SK-N-SH (cell line): Measurements from ENCODE around the gene PHPT1. TPM values are rescaled to one million over a fixed set of nuclear protein-coding genes. Genes with fewer than 3 reads are reported as not detected.

Source experiments
- CTCF ChIA-PET: fragments of 300-600, 350-600 bp; formaldehyde crosslinking; extraction: SDS; loops from one replicate; lab custom pipeline; 2021; lab: Yijun Ruan, JAX
- POLR2A ChIA-PET: fragments of 350-600 bp; sonication (Branson Sonifier 250); formaldehyde crosslinking; extraction: SDS; loops from one replicate; lab custom pipeline; 2020; ENCODE audit warnings: antibody characterized with exemption, inconsistent platforms; lab: Yijun Ruan, JAX
- DNase-seq: peaks from one replicate; pipeline ENCODE4 v3.0.0; 2012
- H2AFZ ChIP-seq: fragments of 200-600 bp; sonication (generic); 2 replicates; pipeline ENCODE4 v1.8.1; 2016; ENCODE audit warnings: antibody characterized with exemption, mild to moderate bottlenecking, low read depth
- H3F3A ChIP-seq: fragments of 200-600 bp; sonication (generic); replicated peaks from 2 replicates; pipeline ENCODE3; 2016; ENCODE audit warnings: antibody characterized with exemption, mild to moderate bottlenecking; ENCODE audit not compliant: insufficient read depth
- H3K27ac ChIP-seq, 2 experiments: fragments of 200-500 bp in 1 of 2; fragments of 200-600 bp in 1 of 2; sonication (Bioruptor generic) in 1 of 2; sonication (generic), shearing (Covaris generic) in 1 of 2; 2 replicates each; pipeline versions ENCODE4 v1.5.1 to v1.6.1; 2014 to 2016; ENCODE audit warnings: low read depth in 2 of 2, inconsistent platforms in 1 of 2, low read length in 1 of 2, mild to moderate bottlenecking in 1 of 2, mixed read lengths in 1 of 2
- H3K27me3 ChIP-seq: fragments of 200-600 bp; sonication (generic), shearing (Covaris generic); 2 replicates; pipeline ENCODE4 v1.6.1; 2016; ENCODE audit warnings: mixed run types; ENCODE audit not compliant: insufficient read depth
- H3K36me3 ChIP-seq, 2 experiments: fragments of 200-500 bp in 1 of 2; fragments of 200-600 bp in 1 of 2; sonication (Bioruptor generic) in 1 of 2; sonication (generic) in 1 of 2; replicated peaks in 1 of 2; 2 replicates each; pipeline versions ENCODE3 to v1.5.1; 2014 to 2016; ENCODE audit warnings: low read length in 1 of 2, mild to moderate bottlenecking in 1 of 2; ENCODE audit not compliant: insufficient read depth in 2 of 2, control insufficient read depth in 1 of 2
- H3K4me1 ChIP-seq, 2 experiments: fragments of 200-500 bp in 1 of 2; fragments of 200-600 bp in 1 of 2; sonication (Bioruptor generic) in 1 of 2; sonication (generic), shearing (Covaris generic) in 1 of 2; 2 replicates each; pipeline versions ENCODE4 v1.5.1 to v1.6.1; 2014 to 2016; ENCODE audit warnings: low read depth in 1 of 2, low read length in 1 of 2, mixed run types in 1 of 2; ENCODE audit not compliant: insufficient read depth in 2 of 2, control insufficient read depth in 1 of 2
- H3K4me2 ChIP-seq: fragments of 200-600 bp; sonication (generic), shearing (Covaris generic); 2 replicates; pipeline ENCODE4 v1.6.1; 2017; ENCODE audit warnings: mixed run types
- H3K4me3 ChIP-seq, 2 experiments: fragments of 200-500 bp in 1 of 2; fragments of 200-600 bp in 1 of 2; sonication (Bioruptor generic) in 1 of 2; sonication (generic), shearing (Covaris generic) in 1 of 2; 2 replicates each; pipeline versions ENCODE4 v1.5.1 to v1.8.1; 2014 to 2016; ENCODE audit warnings: low read depth in 2 of 2, inconsistent platforms in 1 of 2, low read length in 1 of 2, mild to moderate bottlenecking in 1 of 2, mixed read lengths in 1 of 2, moderate library complexity in 1 of 2
- H3K79me2 ChIP-seq: fragments of 200-600 bp; sonication (generic); 2 replicates; pipeline ENCODE4 v1.8.1; 2017; ENCODE audit warnings: mild to moderate bottlenecking; ENCODE audit not compliant: insufficient read depth
- H3K9ac ChIP-seq: fragments of 200-600 bp; sonication (generic); 2 replicates; pipeline ENCODE4 v1.6.1; 2017; ENCODE audit warnings: mixed run types
- H3K9me2 ChIP-seq: fragments of 200-600 bp; sonication (generic); 2 replicates; pipeline ENCODE4 v1.6.1; 2017; ENCODE audit warnings: mixed run types
- H3K9me3 ChIP-seq: fragments of 200-600 bp; sonication (generic); 2 replicates; pipeline ENCODE4 v1.6.1; 2017; ENCODE audit warnings: mixed run types, mild to moderate bottlenecking, moderate library complexity
- H4K20me1 ChIP-seq: fragments of 200-600 bp; sonication (generic); 2 replicates; pipeline ENCODE4 v1.6.1; 2017; ENCODE audit warnings: mild to moderate bottlenecking, mixed run types; ENCODE audit not compliant: insufficient read depth
- EP300 ChIP-seq, 2 experiments: IDR thresholded peaks; 2 replicates each; pipeline versions ENCODE4 v1.4.0 to v1.6.1; 2012; ENCODE audit warnings: borderline replicate concordance in 1 of 2, low read depth in 1 of 2, low read length in 1 of 2
- FOXJ3 ChIP-seq: sonication (generic); formaldehyde crosslinking; IDR thresholded peaks from 2 replicates; pipeline ENCODE4 v1.5.1; 2020; ENCODE audit warnings: mild to moderate bottlenecking, missing genetic modification reagents
- GABPA ChIP-seq: IDR thresholded peaks from 2 replicates; pipeline ENCODE4 v1.4.0; 2012; ENCODE audit warnings: low read depth, mild to moderate bottlenecking
- GATA2 ChIP-seq: sonication (generic); formaldehyde crosslinking; IDR thresholded peaks from 2 replicates; pipeline ENCODE4 v1.5.0; 2020; ENCODE audit warnings: mild to moderate bottlenecking, missing genetic modification reagents
- JUND ChIP-seq: IDR thresholded peaks from 2 replicates; pipeline ENCODE4 v1.4.0; 2012
- MXI1 ChIP-seq: IDR thresholded peaks from 2 replicates; pipeline ENCODE4 v1.6.1; 2012; ENCODE audit warnings: mild to moderate bottlenecking, low read depth, low read length, improper control_type of control experiment
- POLR2AphosphoS5 ChIP-seq: IDR thresholded peaks from 2 replicates; pipeline ENCODE4 v1.6.1; 2012; ENCODE audit warnings: low read depth, low read length
- RAD21 ChIP-seq: IDR thresholded peaks from 2 replicates; pipeline ENCODE4 v1.6.1; 2012; ENCODE audit warnings: mild to moderate bottlenecking, low read length
- REST ChIP-seq: IDR thresholded peaks from 2 replicates; pipeline ENCODE4 v1.6.1; 2012; ENCODE audit warnings: mild to moderate bottlenecking, low read depth, low read length, moderate library complexity
- RFX5 ChIP-seq: IDR thresholded peaks from 2 replicates; pipeline ENCODE4 v1.6.1; 2012; ENCODE audit warnings: mild to moderate bottlenecking, improper control_type of control experiment, low read length
- TEAD4 ChIP-seq: IDR thresholded peaks from 2 replicates; pipeline ENCODE4 v1.4.0; 2012; ENCODE audit warnings: mild to moderate bottlenecking, borderline replicate concordance; ENCODE audit not compliant: insufficient read depth
- USF2 ChIP-seq: fragments of 150-350 bp; IDR thresholded peaks from 2 replicates; pipeline ENCODE4 v1.6.1; 2017; ENCODE audit warnings: antibody characterized with exemption, low read length, low read depth, borderline replicate concordance
- ZBTB33 ChIP-seq: IDR thresholded peaks from 2 replicates; pipeline ENCODE4 v1.4.0; 2012; ENCODE audit warnings: low read depth, borderline replicate concordance
- WGBS: methylation state at CpG from one replicate; pipeline ENCODE4 v1.1.6; 2017; ENCODE audit warnings: low lambda C conversion rate; 5-methylcytosine and 5-hydroxymethylcytosine counted together
- polyA plus RNA-seq, 3 experiments: library from polyadenylated mRNA; depleted of rRNA; stranded (reverse); fragments of >200 nt; gene quantifications; 2 replicates each; pipeline ENCODE4 v1.2.3, GENCODE V29; 2012

Gene PHPT1
- polyA plus RNA-seq, 1 of the 3 experiments (the other 2 are of a cell fraction) = 517 TPM

GRCh38 chr9:136889858-136890257 lies 40.6 kb downstream of the PHPT1 start:
- H4K20me1 ChIP-seq = peaks cover 13% of the 10 kb centered on the region; the same call in 1 of the 2 replicates
- H3F3A ChIP-seq = no peaks in the 10 kb centered on the region
- CTCF ChIA-PET = interaction anchor here (1.0 to 1.3 kb wide), 2 partner anchors 54 to 123 kb away, joined by 3 read pairs; partner anchors contain the start of gene FBXW5
- 95% methylated on average over 42 of the region's 42 CpGs for WGBS
- no peak overlapping the region for H3K4me2 ChIP-seq
- POLR2A ChIA-PET = no interaction called here
- no peaks in the 10 kb centered on the region for H3K9me3 ChIP-seq
- DNase-seq = no peak
- no peak overlapping the region for H2AFZ ChIP-seq
- peaks cover 80% of the 10 kb centered on the region for H3K79me2 ChIP-seq
- peaks cover 0 to 10% of the 10 kb centered on the region in 2 experiments; a peak in 2 of 4 replicates for H3K4me1 ChIP-seq
- no peak overlapping the region for H3K9ac ChIP-seq
- H3K9me2 ChIP-seq = no peaks in the 10 kb centered on the region
- no peak overlapping the region for H3K4me3 ChIP-seq
- no peaks in the 10 kb centered on the region for H3K36me3 ChIP-seq
- TF ChIP-seq GATA2 (CRISPR knock-in tag) = no peak
- no peak for TF ChIP-seq POLR2AphosphoS5
- TF ChIP-seq JUND = no peak
- no peak for TF ChIP-seq USF2
- no peak for TF ChIP-seq RFX5
- no peak for TF ChIP-seq REST
- no peak for TF ChIP-seq ZBTB33
- TF ChIP-seq FOXJ3 = no peak
- no peak for TF ChIP-seq GABPA
- no peak for TF ChIP-seq RAD21
- no peak for TF ChIP-seq EP300 (IDR thresholded peaks at IDR 0.05; ENCODE audit: borderline replicate concordance in 1 of 2, low read depth in 1 of 2, low read length in 1 of 2)
- TF ChIP-seq MXI1 = no peak
- TF ChIP-seq TEAD4 = no peak
- H3K27ac ChIP-seq = no peak overlapping the region
- H3K27me3 ChIP-seq = no peaks in the 10 kb centered on the region
